Measurements from ENCODE around the gene PNPLA5.
"Not testable (repeated sequence)": the region's sequence is repeated elsewhere in the genome, so short reads cannot be mapped to it uniquely, and the experiment has no call there.

The PNPLA5 gene

DNA sequence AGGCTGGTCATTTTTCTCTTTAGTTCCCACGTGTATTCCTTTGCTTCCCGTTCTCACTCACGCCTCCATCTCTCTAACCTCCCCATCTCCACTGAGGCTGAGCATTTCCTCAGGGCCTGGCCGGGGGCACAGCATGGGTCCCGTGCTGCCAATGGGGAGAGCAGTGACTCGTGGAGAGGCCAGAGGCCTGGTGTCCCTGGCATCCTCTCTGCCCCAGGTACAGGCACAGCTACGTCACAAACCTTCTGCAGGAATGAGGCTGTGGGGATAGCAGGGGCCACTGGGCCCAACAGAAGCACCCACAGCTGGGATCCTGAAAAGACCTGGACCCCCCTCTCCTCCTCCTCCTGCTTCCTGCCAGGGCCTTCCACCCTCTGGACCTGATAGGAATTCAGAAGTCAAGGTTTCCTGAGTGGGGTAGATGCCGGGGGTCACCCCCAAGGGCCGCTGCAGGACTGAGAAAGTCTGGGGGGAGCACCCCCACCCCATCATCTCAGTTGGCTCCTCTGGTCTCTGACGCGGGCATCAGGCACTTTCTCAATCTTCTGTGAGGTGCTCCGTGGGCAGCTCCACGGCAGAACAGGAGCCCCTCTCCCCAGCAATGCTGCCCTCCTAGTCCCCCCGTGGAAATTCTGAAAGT, 11.8 kb downstream of the PNPLA5 start:
- no peak for DNase-seq

DNA sequence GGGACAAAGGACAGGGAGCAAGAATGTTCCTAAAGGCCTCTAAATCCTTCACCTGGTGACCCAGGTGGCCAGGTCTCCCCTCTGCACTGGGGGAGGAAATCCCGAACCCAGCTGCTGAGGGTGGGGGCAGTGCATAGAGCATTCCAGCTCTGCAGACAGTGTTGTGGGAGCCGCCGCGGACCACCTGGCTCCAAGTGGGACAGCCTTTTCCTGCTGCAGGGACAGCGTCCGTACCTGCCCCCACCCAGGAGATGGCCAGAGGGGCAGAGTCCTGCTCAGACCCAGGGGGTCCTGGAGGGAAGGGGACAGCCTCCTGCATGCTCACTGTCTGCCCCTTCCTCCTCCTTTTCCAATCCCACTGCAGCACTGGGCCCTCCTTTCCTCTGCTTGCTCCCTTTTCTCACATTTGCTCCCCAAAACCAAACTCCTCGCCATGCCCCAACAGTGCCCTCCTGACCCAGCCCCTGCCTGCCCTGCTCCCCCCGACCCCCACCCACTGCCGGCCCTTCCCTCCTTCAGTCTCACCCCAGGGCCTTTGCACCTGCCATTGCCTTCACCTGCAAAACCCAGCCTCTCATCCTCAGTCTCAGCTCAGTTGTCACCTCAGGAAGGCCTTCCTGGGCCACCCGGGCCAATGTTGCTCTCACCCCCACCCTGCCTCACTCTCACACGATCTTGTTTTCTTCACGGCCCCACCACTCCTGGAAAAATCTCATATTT, 12.8 kb downstream of the PNPLA5 start:
- DNase-seq = no peak

- no peak for DNase-seq
Observed at GRCh38 chr22:43878079-43878795, 13.6 kb downstream of the PNPLA5 start.

DNA sequence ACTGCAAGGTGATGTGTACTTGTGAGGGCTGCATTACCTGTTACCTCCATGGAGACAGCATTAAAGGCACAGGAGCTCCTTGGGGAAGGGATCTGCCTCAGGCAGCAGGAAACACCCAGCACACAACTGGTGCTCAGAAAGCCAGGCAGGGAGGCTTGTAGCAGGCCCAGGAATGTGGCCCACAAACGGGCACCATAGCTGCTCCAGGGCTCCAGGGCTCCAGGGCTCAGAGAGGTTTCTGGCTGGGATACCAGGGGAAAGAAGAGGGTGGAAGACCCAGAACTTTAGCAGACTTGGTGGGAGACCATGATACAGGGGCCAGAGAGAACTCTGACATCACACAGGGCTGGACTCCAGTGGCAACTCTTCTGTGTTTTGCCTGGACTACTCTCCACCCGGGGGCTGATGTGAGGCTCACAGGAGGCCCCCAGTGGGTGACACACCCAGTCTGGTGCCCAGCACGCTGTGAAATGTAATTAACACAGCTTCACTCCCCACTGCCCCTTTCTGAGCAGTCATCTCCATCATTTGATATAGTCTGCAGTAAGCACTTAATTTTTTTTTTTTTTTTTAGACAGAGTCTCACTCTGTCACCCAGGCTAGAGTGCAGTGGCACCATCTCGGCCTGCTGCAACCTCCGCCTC, 14.8 kb downstream of the PNPLA5 start:
- no peak for DNase-seq

- no peak for DNase-seq
Observed at GRCh38 chr22:43869799-43870198, 22.0 kb downstream of the PNPLA5 start.

DNA sequence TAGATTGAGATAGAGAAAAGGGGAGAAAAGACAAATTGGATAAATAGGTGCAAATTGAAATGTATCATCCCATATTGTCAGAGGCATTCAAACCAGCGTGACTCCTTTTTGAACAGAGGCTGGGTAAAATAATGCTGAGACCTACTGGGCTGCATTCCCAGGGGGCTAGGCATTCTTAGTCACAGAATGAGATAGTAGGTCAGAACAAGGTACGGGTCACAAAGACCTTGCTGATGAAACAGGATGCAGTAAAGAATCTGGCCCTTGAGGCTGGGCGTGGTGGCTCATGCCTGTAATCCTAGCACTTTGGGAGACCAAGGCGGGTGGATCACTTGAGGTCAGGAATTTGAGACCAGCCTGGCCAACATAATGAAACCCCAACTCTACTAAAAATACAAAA, 22.8 kb downstream of the PNPLA5 start:
- not testable (repeated sequence) for DNase-seq

- DNase-seq = peak; percentile 68
Observed at GRCh38 chr22:43867839-43868635, 23.8 kb downstream of the PNPLA5 start.

DNA sequence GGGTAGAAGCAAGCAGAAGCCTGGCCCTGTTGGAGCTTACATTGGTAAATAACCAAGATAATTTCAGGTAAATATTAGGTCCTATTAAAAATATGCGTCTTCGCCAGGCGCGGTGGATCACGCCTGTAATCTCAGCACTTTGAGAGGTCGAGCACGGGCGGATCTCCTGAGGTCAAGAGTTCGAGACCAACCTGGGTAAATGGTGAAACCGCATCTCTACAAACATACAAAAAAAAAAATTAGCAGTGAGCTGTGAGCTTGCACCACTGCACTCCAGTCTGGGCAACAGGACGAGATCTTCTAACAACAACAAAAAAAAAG, 29.0 kb downstream of the PNPLA5 start:
- no peak for DNase-seq

DNA sequence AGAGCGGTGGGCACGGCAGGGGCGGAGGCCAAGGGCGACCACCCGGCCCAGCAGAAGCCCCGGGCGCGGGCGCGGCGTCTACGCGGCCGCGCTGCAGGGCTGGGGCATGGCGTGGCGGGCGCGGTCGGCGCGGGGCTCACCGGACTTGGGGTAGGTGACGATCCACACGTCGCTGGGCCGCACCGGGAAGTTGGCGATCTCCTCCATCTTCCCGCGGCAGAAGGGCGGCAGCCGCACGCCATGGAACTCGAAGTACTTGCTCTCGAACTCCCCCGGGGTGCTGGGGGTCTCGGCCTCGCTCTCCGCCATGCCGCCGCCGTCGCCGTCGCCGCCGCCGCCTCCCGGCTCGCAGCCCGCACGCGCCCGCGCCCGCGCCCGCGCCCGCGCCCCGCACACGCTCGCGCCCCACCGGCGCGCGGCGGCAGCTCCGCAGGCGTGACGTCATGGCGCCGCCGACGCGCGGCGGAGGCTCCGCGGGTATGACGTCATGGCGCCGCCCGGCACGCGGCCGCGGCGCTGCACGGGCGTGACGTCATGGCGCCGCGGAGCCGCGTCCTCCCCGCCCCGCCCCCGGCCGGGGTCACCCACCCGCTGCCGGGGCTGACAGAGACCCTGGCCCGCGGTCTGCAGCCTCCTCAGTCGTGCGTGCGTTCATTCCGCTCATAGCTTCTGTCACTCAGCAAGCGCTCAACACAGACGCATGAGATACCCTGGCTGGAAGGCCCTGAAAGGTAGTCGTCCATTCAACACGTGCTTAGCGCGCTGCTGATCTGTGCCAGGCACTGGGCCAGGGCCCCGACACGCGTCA, 29.5 kb downstream of the PNPLA5 start, which contains the start of gene SULT4A1:
SULT4A1 (minus strand) TSS at position 440 of the 808 bp plus-strand sequence; CDS start at position 309, 131 bp downstream.
- no peak for DNase-seq

GRCh38 chr22:43861529-43861928, 30.3 kb downstream of the PNPLA5 start:
- DNase-seq = no peak

DNA sequence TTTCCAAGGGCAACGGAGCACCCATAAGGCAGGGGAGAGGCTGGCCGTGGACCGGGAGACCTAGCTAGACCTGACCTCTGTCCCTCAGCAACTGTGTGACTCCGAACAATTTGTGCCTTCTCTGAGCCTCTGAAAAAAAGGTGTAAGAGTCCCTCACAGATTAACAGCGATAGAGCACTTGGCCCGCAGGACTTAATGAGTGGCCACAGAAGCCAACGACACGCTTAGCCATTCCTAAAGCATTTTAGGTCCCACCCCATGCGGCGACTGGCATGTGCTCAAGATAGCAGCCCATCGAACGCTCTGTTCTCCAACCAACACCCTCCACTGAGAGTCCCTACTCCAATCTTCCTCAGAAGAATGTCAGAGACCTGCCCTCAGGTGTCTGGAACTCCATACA, 31.0 kb downstream of the PNPLA5 start:
- DNase-seq = no peak

- no peak for DNase-seq
Observed at GRCh38 chr22:43860126-43860525, 31.7 kb downstream of the PNPLA5 start.

DNA sequence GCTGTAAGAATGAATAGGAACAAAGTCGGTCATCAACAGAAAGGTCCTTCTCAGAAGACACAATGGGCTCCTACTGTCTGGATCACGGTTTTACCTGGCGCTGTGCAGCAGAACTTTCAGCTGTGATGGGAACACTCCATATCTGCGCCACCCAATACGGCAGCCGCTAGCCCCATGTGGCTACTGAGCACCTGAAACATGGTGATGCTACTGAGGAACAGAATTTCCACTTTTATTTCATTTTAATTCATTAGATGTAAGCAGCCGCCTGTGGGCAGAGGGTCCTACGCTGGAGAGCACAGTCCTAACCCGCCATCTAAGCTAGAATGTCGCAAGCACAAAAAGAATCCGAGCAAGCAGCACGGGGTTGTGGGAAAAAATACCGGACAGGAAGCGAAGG, 32.2 kb downstream of the PNPLA5 start:
- no peak for DNase-seq

DNA sequence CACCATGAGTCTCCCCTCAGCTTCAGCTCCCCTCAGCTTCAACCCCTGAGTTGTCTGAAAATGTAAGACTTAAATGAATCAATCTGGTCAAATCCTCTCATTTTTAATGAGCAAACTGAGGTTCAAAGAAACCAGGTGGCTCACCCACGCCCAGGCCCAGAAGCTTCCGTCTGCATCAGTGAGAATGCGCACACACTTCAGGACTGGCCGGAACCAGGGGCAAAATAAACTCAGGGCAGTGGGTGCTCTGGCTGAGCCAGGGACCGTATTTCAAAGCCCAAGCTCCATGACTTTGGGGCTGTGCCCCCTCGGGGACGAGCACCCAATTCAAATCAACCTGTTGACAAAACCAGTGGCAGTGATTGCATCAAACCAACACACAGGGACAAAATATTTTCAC, 32.6 kb downstream of the PNPLA5 start:
- DNase-seq = no peak

- no peak for DNase-seq
Observed at GRCh38 chr22:43858156-43858895, 33.5 kb downstream of the PNPLA5 start.

GRCh38 chr22:43857367-43857766, 34.4 kb downstream of the PNPLA5 start:
- DNase-seq = no peak

DNA sequence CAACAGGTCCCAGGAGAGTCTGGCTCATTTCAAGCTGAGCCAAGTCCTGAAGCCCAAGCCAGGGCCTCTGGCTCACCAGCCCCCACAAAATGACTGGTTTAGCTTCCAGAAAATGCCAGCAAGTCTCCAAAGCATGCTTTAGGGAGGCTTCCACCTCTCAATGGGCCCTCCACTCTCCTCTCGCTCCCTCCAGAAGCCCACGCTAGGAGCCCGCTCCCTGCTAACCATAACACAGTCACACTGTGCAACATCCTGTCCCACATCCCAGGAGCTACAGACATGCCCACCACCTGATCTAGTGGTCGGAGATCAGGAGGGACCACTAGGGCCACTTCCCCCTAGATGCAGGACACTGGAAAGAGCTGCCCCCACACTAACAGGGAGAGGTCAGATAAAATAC, 36.4 kb downstream of the PNPLA5 start:
- no peak for DNase-seq

GRCh38 chr22:43854786-43855271, 37.0 kb downstream of the PNPLA5 start:
- DNase-seq = no peak

DNA sequence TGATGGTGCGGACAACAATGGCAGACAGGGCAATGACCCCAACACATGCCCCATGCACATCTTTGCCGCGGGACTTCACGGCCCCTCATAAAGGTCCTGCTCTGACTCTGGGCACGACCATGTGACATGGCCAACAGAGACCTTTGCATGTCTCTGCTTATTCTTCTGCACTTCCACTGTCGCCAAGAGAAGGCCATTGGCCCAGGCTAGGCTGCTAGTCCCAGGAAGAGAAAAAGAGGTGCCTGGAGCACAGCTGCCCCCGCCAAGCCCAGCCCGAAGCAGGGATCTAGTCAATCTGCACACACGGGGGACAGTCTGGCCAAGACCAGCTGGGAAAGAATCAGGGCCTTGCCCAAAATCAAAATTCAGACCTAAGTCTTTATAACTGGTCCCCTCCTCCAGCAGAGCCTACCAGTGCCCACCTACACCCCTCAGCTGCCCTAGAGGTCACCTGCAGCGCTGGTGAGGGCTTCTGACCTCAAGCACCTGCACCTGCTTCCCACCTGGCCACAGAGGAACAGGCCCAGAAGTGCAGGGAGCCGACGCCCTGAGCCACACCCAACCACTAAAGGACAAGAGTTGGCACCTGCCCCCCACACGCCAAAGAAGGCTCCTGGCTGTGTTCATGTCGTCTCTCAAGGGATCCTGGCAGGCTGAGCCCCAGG, 37.6 kb downstream of the PNPLA5 start:
- DNase-seq = no peak

DNA sequence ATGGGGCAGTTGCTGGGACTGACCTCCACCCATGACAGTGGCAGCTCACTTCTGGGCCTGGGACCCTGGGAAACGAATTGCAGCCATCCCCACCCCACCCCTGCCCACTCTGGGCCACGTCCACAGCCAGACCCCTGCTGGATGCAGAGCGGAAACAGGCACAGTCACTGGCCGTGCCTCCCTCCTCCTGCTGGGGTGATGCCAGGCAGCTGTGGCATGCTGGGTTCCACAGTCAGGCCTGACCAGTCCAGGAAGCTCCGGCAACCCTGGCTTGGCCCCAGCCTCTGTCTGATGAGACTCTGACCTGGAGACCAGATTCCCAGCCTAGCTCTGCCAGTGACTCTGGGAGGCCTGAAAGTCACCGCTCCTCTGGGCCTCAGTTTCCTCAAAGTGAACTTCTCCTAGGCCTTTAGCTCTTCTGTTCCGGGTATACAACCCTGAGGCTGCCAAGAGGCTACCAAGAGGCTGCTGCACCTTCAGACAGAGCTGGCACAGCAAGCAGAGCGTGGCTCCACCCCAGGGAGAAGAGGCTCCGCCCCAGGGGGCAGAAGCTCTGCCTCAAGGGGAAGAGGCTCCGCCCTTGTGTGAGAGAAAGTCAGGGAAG, 38.4 kb downstream of the PNPLA5 start:
- DNase-seq = no peak

All from OCI-M1 (cell line).